Liver (tissue), 9 donors: Measurements from ENCODE around the gene TTYH3. TPM values are rescaled to one million over a fixed set of nuclear protein-coding genes. Genes with fewer than 3 reads are reported as not detected.

Source experiments
- DNase-seq: peaks from one replicate; pipeline ENCODE4 v3.0.0-alpha.2; 2017; ENCODE audit warnings: low spot score
- H3K27ac ChIP-seq, 2 donors: one replicate each; pipeline ENCODE4 v1.7.0; 2013; ENCODE audit warnings: inconsistent platforms in 2 of 2, low read length in 2 of 2, control low read depth in 1 of 2, low read depth in 1 of 2, mild to moderate bottlenecking in 1 of 2
- H3K27me3 ChIP-seq, 4 donors: one replicate each; pipeline versions ENCODE4 v1.6.1 to v1.7.0; 2013; ENCODE audit warnings: low read length in 3 of 4, inconsistent platforms in 1 of 4, mild to moderate bottlenecking in 1 of 4, moderate library complexity in 1 of 4; ENCODE audit not compliant: control insufficient read depth in 4 of 4, insufficient read depth in 4 of 4
- H3K36me3 ChIP-seq, 4 donors: one replicate each; pipeline versions ENCODE4 v1.6.1 to v1.7.0; 2013; ENCODE audit warnings: low read length in 3 of 4, mild to moderate bottlenecking in 3 of 4, low read depth in 1 of 4, moderate library complexity in 1 of 4; ENCODE audit not compliant: control insufficient read depth in 4 of 4, insufficient read depth in 3 of 4
- H3K4me1 ChIP-seq, 4 donors: one replicate each; pipeline versions ENCODE4 v1.6.1 to v1.7.0; 2013; ENCODE audit warnings: low read length in 3 of 4, mild to moderate bottlenecking in 3 of 4, moderate library complexity in 1 of 4; ENCODE audit not compliant: control insufficient read depth in 4 of 4, insufficient read depth in 4 of 4
- H3K4me3 ChIP-seq, 3 donors: one replicate each; pipeline versions ENCODE4 v1.6.1 to v1.7.0; 2013; ENCODE audit warnings: low read length in 3 of 3, control low read depth in 1 of 3, low read depth in 1 of 3, mild to moderate bottlenecking in 1 of 3
- H3K9ac ChIP-seq, 2 donors: one replicate each; pipeline ENCODE4 v1.7.0; 2013; ENCODE audit warnings: low read length in 2 of 2, mild to moderate bottlenecking in 2 of 2, moderate library complexity in 2 of 2, control low read depth in 1 of 2, low read depth in 1 of 2
- H3K9me3 ChIP-seq, 4 donors: one replicate each; pipeline versions ENCODE4 v1.6.1 to v1.7.0; 2013; ENCODE audit warnings: low read length in 3 of 4; ENCODE audit not compliant: control insufficient read depth in 4 of 4
- EGR1 ChIP-seq, 2 donors: IDR thresholded peaks; 2 replicates each; pipeline ENCODE4 v1.6.1; 2016 to 2018; ENCODE audit warnings: antibody characterized with exemption in 2 of 2, low read depth in 2 of 2
- FOXA1 ChIP-seq: IDR thresholded peaks from 2 replicates; pipeline ENCODE4 v1.6.1; 2016; ENCODE audit warnings: antibody characterized with exemption
- GABPA ChIP-seq, 2 donors: IDR thresholded peaks in 1 of 2; conservative IDR thresholded peaks in 1 of 2; 2 replicates each; pipeline ENCODE4 v1.6.1; 2016; ENCODE audit warnings: antibody characterized with exemption in 2 of 2, mild to moderate bottlenecking in 1 of 2, moderate library complexity in 1 of 2
- HNF4G ChIP-seq: IDR thresholded peaks from 2 replicates; pipeline ENCODE4 v1.6.1; 2016; ENCODE audit warnings: antibody characterized with exemption
- RAD21 ChIP-seq, 2 donors: IDR thresholded peaks; 2 replicates each; pipeline ENCODE4 v1.6.1; 2016; ENCODE audit warnings: antibody characterized with exemption in 2 of 2, mild to moderate bottlenecking in 2 of 2
- TAF1 ChIP-seq: conservative IDR thresholded peaks from 2 replicates; pipeline ENCODE4 v1.6.1; 2016; ENCODE audit warnings: antibody characterized with exemption, mild to moderate bottlenecking
- WGBS: extraction: QIAGEN DNeasy Blood & Tissue Kit; methylation state at CpG from one replicate; pipeline ENCODE4 v1.1.7; 2013; 5-methylcytosine and 5-hydroxymethylcytosine counted together
- polyA plus RNA-seq, 2 donors: library from polyadenylated mRNA; stranded (reverse) in 1 of 2; unstranded in 1 of 2; fragments of 200-250 nt in 1 of 2; fragments of >200 nt in 1 of 2; fragmentation: Nextera tagmentation in 1 of 2; extraction: Ambion mirVana in 1 of 2; gene quantifications; one replicate each; pipeline versions ENCODE4 v1.2.1 to v1.2.3, GENCODE V29; 2013 to 2015
- total RNA-seq, 2 donors: library from RNA; depleted of rRNA; stranded (reverse); fragments of >200 nt; gene quantifications; one replicate each; pipeline ENCODE4 v1.2.3, GENCODE V29; 2014
- TF ChIP-seq, protein P1 (sequence below): IDR thresholded peaks from 2 replicates; pipeline ENCODE4 v1.6.1; 2016; ENCODE audit warnings: antibody characterized with exemption
- TF ChIP-seq, protein P2 (sequence below): fragments of 150-350 bp; IDR thresholded peaks from 2 replicates; pipeline ENCODE4 v1.5.1; 2017; ENCODE audit warnings: improper control_type of control experiment, low read depth, low read length; ENCODE audit not compliant: missing input control
- donor health status: healthy.
- donor health status: healthy.
- donor health status: healthy.
- donor health status: healthy.
- donor health status: healthy.

Gene TTYH3
- total and polyA plus RNA-seq, 4 donors: 8.2 to 19.6 (median 17.4) TPM

DNA sequence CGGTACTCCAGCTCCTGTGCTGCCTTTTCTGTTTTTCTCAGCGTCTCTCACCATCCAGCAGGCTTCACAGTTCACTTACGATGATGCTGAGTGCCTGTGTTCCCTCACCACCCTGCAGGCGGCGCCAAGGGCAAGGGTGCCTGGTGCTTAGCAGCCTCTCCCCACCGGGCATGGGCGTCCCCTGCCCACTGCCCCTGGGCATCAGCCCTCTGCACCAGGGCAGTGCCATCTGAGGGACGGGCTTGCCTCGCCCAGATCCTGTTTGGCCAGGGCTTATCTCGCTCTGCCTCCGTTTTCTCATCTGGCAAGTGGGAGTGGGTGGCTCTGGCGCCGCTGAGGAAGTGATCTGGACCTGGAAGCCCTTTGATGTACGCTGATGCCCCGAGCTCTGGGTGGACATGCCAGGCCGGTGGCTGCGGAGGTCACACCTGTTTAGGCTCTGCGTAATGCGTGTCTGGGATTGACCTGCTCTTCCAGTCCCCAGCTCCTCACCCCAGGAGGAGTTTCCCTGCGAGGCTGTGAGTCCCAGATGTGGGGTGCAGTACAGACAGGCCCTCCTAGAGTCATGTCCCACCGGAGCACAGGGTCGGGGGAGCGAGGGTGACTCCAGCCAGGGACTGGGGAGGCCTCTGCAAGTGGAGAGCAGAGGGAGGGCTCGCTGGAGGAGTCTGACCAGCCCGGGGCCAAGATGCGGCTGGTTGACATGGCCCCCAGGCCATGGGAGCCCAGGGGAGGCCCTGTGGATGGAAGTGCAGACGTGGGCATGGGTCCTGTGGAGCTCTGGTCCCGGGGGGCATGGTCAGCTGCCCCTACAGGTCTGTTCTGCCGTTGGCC is 11.8 kb downstream of the TTYH3 start:
- H3K9me3 ChIP-seq: no peaks in the 10 kb centered on the region
- H3K27me3 ChIP-seq: no peaks in the 10 kb centered on the region
- no peak overlapping the region for H3K4me3 ChIP-seq
- no peak for DNase-seq
- H3K27ac ChIP-seq: no peak overlapping the region
- 90% methylated on average over 29 of the region's 29 CpGs for WGBS
- H3K4me1 ChIP-seq: peaks cover 19 to 45% (median 33%) of the 10 kb centered on the region in 4 donors
- H3K36me3 ChIP-seq: peaks cover 0 to 9% (median 3%) of the 10 kb centered on the region in 4 donors
- no peak overlapping the region for H3K9ac ChIP-seq
- TF ChIP-seq, protein P1, sequence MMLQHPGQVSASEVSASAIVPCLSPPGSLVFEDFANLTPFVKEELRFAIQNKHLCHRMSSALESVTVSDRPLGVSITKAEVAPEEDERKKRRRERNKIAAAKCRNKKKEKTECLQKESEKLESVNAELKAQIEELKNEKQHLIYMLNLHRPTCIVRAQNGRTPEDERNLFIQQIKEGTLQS: no peak

DNA sequence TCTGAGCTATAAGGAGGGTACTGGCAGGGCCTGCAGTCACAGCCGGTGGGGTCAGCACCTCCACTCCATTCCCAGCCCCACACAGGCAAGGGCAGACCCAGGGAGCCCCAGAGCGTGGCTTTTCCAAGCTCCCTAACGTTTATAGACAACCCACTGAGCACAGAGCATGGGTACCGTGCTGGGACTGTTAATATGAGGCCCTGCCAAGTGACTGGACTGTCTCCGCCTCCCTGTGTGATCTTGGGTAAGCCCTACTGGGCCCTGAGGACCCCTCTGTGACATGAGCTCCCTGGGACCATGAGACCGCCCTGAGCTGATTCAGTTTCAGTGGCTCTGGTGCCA is 12.4 kb downstream of the TTYH3 start:
- H3K27me3 ChIP-seq: no peaks in the 10 kb centered on the region
- no peaks in the 10 kb centered on the region for H3K9me3 ChIP-seq
- H3K9ac ChIP-seq: no peak overlapping the region
- 92% methylated on average over 6 of the region's 6 CpGs for WGBS
- peaks cover 0 to 9% (median 4%) of the 10 kb centered on the region in 4 donors for H3K36me3 ChIP-seq
- no peak overlapping the region for H3K27ac ChIP-seq
- peaks cover 13 to 39% (median 27%) of the 10 kb centered on the region in 4 donors for H3K4me1 ChIP-seq
- no peak for TF ChIP-seq GABPA (IDR thresholded peaks at IDR 0.05 in 1 of 2, conservative IDR thresholded peaks at IDR 0.05 in 1 of 2)
- TF ChIP-seq TAF1: no peak
- TF ChIP-seq EGR1 (IDR thresholded peaks at IDR 0.05; ENCODE audit: low read depth in 2 of 2): no peak
- TF ChIP-seq, protein P2, sequence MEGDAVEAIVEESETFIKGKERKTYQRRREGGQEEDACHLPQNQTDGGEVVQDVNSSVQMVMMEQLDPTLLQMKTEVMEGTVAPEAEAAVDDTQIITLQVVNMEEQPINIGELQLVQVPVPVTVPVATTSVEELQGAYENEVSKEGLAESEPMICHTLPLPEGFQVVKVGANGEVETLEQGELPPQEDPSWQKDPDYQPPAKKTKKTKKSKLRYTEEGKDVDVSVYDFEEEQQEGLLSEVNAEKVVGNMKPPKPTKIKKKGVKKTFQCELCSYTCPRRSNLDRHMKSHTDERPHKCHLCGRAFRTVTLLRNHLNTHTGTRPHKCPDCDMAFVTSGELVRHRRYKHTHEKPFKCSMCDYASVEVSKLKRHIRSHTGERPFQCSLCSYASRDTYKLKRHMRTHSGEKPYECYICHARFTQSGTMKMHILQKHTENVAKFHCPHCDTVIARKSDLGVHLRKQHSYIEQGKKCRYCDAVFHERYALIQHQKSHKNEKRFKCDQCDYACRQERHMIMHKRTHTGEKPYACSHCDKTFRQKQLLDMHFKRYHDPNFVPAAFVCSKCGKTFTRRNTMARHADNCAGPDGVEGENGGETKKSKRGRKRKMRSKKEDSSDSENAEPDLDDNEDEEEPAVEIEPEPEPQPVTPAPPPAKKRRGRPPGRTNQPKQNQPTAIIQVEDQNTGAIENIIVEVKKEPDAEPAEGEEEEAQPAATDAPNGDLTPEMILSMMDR: no peak
- DNase-seq: no peak
- no peak overlapping the region for H3K4me3 ChIP-seq

DNA sequence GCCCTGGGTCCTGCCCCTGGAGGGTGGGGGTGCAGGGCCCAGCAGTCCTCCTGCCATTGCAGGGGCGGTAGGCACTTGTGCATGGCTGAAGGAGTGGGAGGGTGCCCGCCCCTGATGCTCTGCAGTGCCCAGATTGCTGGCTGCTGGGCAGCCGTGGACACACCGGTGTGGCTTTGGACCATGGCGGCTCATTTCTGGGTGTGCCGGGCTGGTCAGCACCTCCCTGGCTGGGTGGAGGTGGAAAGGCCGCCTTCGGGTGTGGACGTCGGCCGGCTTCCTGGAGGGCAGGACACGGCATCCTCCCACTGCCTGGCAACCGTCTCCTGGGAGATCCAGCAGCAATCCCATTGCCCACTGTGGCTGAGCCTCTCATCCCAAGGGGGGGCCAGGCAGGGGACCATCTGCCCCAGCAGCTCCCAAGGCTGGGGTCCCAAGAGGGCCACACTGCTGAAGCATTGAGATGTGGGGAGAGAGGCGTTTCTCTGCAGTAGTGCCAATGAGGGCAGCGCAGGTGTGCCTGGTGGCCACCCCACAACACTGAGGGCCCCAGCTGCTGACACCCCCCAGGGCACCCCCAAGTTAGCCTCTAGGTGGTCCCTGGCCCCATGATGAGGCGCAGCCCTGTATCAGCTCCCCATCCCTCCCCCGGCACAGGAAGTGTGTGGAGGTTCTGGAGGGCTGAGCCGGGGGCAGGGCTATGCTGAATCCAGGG is 12.9 kb downstream of the TTYH3 start:
- TF ChIP-seq, protein P2: no peak
- TF ChIP-seq FOXA1 (no peak), HNF4G (no peak), RAD21 (IDR thresholded peaks at IDR 0.05) (no peak)
- H3K27me3 ChIP-seq: no peaks in the 10 kb centered on the region
- H3K27ac ChIP-seq: no peak overlapping the region
- no peaks in the 10 kb centered on the region for H3K9me3 ChIP-seq
- no peak overlapping the region for H3K9ac ChIP-seq
- 75% methylated on average over 18 of the region's 18 CpGs for WGBS
- peaks cover 0 to 11% (median 5%) of the 10 kb centered on the region in 4 donors for H3K36me3 ChIP-seq
- no peak overlapping the region for H3K4me3 ChIP-seq
- peaks cover 11 to 33% (median 23%) of the 10 kb centered on the region in 4 donors for H3K4me1 ChIP-seq
- DNase-seq: no peak
